ENCODE data around the gene TFPI.

Gene TFPI

GRCh38 chr2:187446711-187447110 is 107.5 kb downstream of the TFPI start:
- no peak overlapping the region for H3K4me3 ChIP-seq (ENCODE audit: control insufficient read depth, low read depth, low read length)
- DNase-seq (ENCODE audit: low read depth): no peak
- TF ChIP-seq CTCF (IDR thresholded peaks at IDR 0.05; ENCODE audit: control insufficient read depth, insufficient read depth, low read depth, low read length, missing control alignments): no peak

GRCh38 chr2:187445051-187445450 is 109.2 kb downstream of the TFPI start:
- DNase-seq (ENCODE audit: low read depth): no peak
- no peak overlapping the region for H3K4me3 ChIP-seq (ENCODE audit: control insufficient read depth, low read depth, low read length)
- TF ChIP-seq CTCF (IDR thresholded peaks at IDR 0.05; ENCODE audit: control insufficient read depth, insufficient read depth, low read depth, low read length, missing control alignments): no peak

- no peak for DNase-seq (ENCODE audit: low read depth)
- no peak overlapping the region for H3K4me3 ChIP-seq (ENCODE audit: control insufficient read depth, low read depth, low read length)
Observed at GRCh38 chr2:187442778-187443177, 111.5 kb downstream of the TFPI start.

GRCh38 chr2:187442378-187442777 is 111.9 kb downstream of the TFPI start:
- DNase-seq (ENCODE audit: low read depth): no peak
- H3K4me3 ChIP-seq (ENCODE audit: control insufficient read depth, low read depth, low read length): no peak overlapping the region
- no peak for TF ChIP-seq CTCF (IDR thresholded peaks at IDR 0.05; ENCODE audit: control insufficient read depth, insufficient read depth, low read depth, low read length, missing control alignments)

More at GRCh38 chr2:187442778-187443177, 111.5 kb downstream of the TFPI start:
- TF ChIP-seq CTCF (IDR thresholded peaks at IDR 0.05; ENCODE audit: control insufficient read depth, insufficient read depth, low read depth, low read length, missing control alignments): no peak

- no peak for DNase-seq (ENCODE audit: low read depth)
- TF ChIP-seq CTCF (IDR thresholded peaks at IDR 0.05; ENCODE audit: control insufficient read depth, insufficient read depth, low read depth, low read length, missing control alignments): no peak
- no peak overlapping the region for H3K4me3 ChIP-seq (ENCODE audit: control insufficient read depth, low read depth, low read length)
Observed at GRCh38 chr2:187440101-187440675, 114.0 kb downstream of the TFPI start.

GRCh38 chr2:187438455-187438854 is 115.8 kb downstream of the TFPI start:
- no peak for DNase-seq (ENCODE audit: low read depth)
- H3K4me3 ChIP-seq (ENCODE audit: control insufficient read depth, low read depth, low read length): no peak overlapping the region
- TF ChIP-seq CTCF (IDR thresholded peaks at IDR 0.05; ENCODE audit: control insufficient read depth, insufficient read depth, low read depth, low read length, missing control alignments): no peak

- no peak for TF ChIP-seq CTCF (IDR thresholded peaks at IDR 0.05; ENCODE audit: control insufficient read depth, insufficient read depth, low read depth, low read length, missing control alignments)
- DNase-seq (ENCODE audit: low read depth): no peak
- no peak overlapping the region for H3K4me3 ChIP-seq (ENCODE audit: control insufficient read depth, low read depth, low read length)
Observed at GRCh38 chr2:187435756-187436155, 118.5 kb downstream of the TFPI start.

All from AG09309 (cell line).